Hepatocyte (in vitro differentiated cells): ENCODE data around the gene PMEPA1. TPM values are rescaled to one million over a fixed set of nuclear protein-coding genes. Genes with fewer than 3 reads are reported as not detected.

Experiments
- DNase-seq: peaks from one replicate; pipeline ENCODE4 v3.0.0-alpha.2; 2016; ENCODE audit warnings: low spot score
- H2AFZ ChIP-seq: fragments of 200-600 bp; sonication (generic); 2 replicates; pipeline ENCODE4 v1.6.0; 2016; ENCODE audit warnings: antibody characterized with exemption, mild to moderate bottlenecking
- H3K27ac ChIP-seq: fragments of 200-600 bp; sonication (generic); 2 replicates; pipeline ENCODE4 v1.5.1; 2016; ENCODE audit warnings: mild to moderate bottlenecking
- H3K27me3 ChIP-seq: fragments of 200-600 bp; sonication (generic); 2 replicates; pipeline ENCODE4 v1.6.1; 2016
- H3K36me3 ChIP-seq: fragments of 200-600 bp; sonication (generic); replicated peaks from 2 replicates; pipeline ENCODE4 v1.5.1; 2016; ENCODE audit warnings: low read depth; ENCODE audit not compliant: insufficient read depth
- H3K4me1 ChIP-seq: fragments of 200-600 bp; sonication (generic); 2 replicates; pipeline ENCODE4 v1.5.1; 2016; ENCODE audit warnings: mild to moderate bottlenecking, moderate library complexity; ENCODE audit not compliant: insufficient read depth
- H3K4me2 ChIP-seq: fragments of 200-600 bp; sonication (generic); 2 replicates; pipeline ENCODE4 v1.6.0; 2016
- H3K4me3 ChIP-seq: fragments of 200-600 bp; sonication (generic); 2 replicates; pipeline ENCODE4 v1.5.1; 2016; ENCODE audit warnings: mild to moderate bottlenecking
- H3K79me2 ChIP-seq: fragments of 200-600 bp; sonication (generic); 2 replicates; pipeline ENCODE4 v1.6.0; 2017; ENCODE audit warnings: mild to moderate bottlenecking
- H3K9me2 ChIP-seq: fragments of 200-600 bp; sonication (generic); replicated peaks from 2 replicates; pipeline ENCODE4 v1.6.0; 2017; ENCODE audit warnings: mild to moderate bottlenecking; ENCODE audit not compliant: insufficient read depth
- H3K9me3 ChIP-seq: fragments of 200-600 bp; sonication (generic); 2 replicates; pipeline ENCODE4 v1.5.1; 2016; ENCODE audit warnings: low read depth, mild to moderate bottlenecking
- H4K20me1 ChIP-seq: fragments of 200-600 bp; sonication (generic); 2 replicates; pipeline ENCODE4 v1.6.0; 2016; ENCODE audit warnings: mild to moderate bottlenecking; ENCODE audit not compliant: insufficient read depth, poor library complexity, severe bottlenecking
- CTCF ChIP-seq: fragments of 200-600 bp; sonication (generic); IDR thresholded peaks from 2 replicates; pipeline ENCODE4 v1.5.1; 2016; ENCODE audit warnings: antibody characterized with exemption, mild to moderate bottlenecking; ENCODE audit not compliant: poor library complexity
- EZH2 ChIP-seq: fragments of 200-600 bp; sonication (generic); IDR thresholded peaks from 2 replicates; pipeline ENCODE4 v1.6.1; 2016; ENCODE audit warnings: antibody characterized with exemption, mild to moderate bottlenecking, borderline replicate concordance
- EZH2phosphoT487 ChIP-seq: fragments of 200-600 bp; sonication (generic); IDR thresholded peaks from one replicate; pipeline ENCODE4 v1.6.1; 2018; ENCODE audit warnings: antibody characterized with exemption, mild to moderate bottlenecking, low read depth, moderate library complexity; ENCODE audit not compliant: unreplicated experiment, severe bottlenecking
- WGBS: methylation state at CpG from one replicate; pipeline ENCODE4 v1.1.6; 2016; ENCODE audit warnings: low lambda C conversion rate; ENCODE audit errors: missing lambda C conversion rate; 5-methylcytosine and 5-hydroxymethylcytosine counted together
- polyA plus RNA-seq: library from polyadenylated mRNA; unstranded; fragments of >200 nt; fragmentation: Nextera tagmentation; extraction: Ambion mirVana; gene quantifications from 2 replicates; pipeline ENCODE4 v1.2.1, GENCODE V29; 2016
- total RNA-seq: library from RNA; depleted of rRNA; stranded (reverse); fragments of >200 nt; gene quantifications from 2 replicates; pipeline ENCODE4 v1.2.3, GENCODE V29; 2014

Gene PMEPA1
- total and polyA plus RNA-seq, 2 experiments from 2014 or later, result 6.8 to 40.3 TPM

GRCh38 chr20:57707849-57708693 is 1.7 kb downstream of the PMEPA1 start:
- DNase-seq, result no peak
- Histone ChIP-seq H2AFZ (no peak overlapping the region), H3K9me2 (no peaks in the 10 kb centered on the region), H3K79me2 (peaks cover 59% of the 10 kb centered on the region), H3K9me3 (no peaks in the 10 kb centered on the region), H3K4me3 (peak overlapping the region; percentile 77), H3K27ac (peak overlapping the region; percentile 65), H3K4me1 (peaks cover 18% of the 10 kb centered on the region), H3K36me3 (no peaks in the 10 kb centered on the region), H3K4me2 (peak overlapping the region; percentile 89), H4K20me1 (peaks cover 47% of the 10 kb centered on the region), H3K27me3 (no peaks in the 10 kb centered on the region)
- TF ChIP-seq EZH2phosphoT487, result no peak
- no peak for TF ChIP-seq CTCF
- TF ChIP-seq EZH2, result no peak
- WGBS, result 55% methylated on average over 23 of the region's 23 CpGs

- Histone ChIP-seq H3K4me1 (peaks cover 18% of the 10 kb centered on the region), H3K9me3 (no peaks in the 10 kb centered on the region), H3K27ac (peak overlapping the region; percentile 65), H2AFZ (no peak overlapping the region), H3K4me2 (peak overlapping the region; percentile 89), H3K4me3 (no peak overlapping the region), H3K79me2 (peaks cover 66% of the 10 kb centered on the region), H3K27me3 (no peaks in the 10 kb centered on the region), H3K36me3 (no peaks in the 10 kb centered on the region), H4K20me1 (peaks cover 47% of the 10 kb centered on the region), H3K9me2 (no peaks in the 10 kb centered on the region)
- WGBS, result 57% methylated on average over 7 of the region's 7 CpGs
- TF ChIP-seq EZH2 (no peak), EZH2phosphoT487 (no peak), CTCF (no peak)
- DNase-seq, result no peak
Measured at GRCh38 chr20:57707320-57707719, 2.5 kb downstream of the PMEPA1 start.

- Histone ChIP-seq H3K36me3 (no peaks in the 10 kb centered on the region), H3K4me3 (no peak overlapping the region), H3K4me2 (no peak overlapping the region), H3K27me3 (no peaks in the 10 kb centered on the region), H3K9me3 (no peaks in the 10 kb centered on the region), H3K4me1 (peaks cover 11% of the 10 kb centered on the region), H2AFZ (no peak overlapping the region), H4K20me1 (peaks cover 58% of the 10 kb centered on the region), H3K9me2 (no peaks in the 10 kb centered on the region), H3K79me2 (peaks cover 86% of the 10 kb centered on the region), H3K27ac (no peak overlapping the region)
- TF ChIP-seq CTCF (no peak), EZH2 (no peak), EZH2phosphoT487 (no peak)
- no peak for DNase-seq
- WGBS, result 77% methylated on average over 18 of the region's 18 CpGs
Measured at GRCh38 chr20:57705127-57705899, 4.5 kb downstream of the PMEPA1 start.
